Astrocyte of the cerebellum (primary cell): Measurements from ENCODE around the gene IGF1R.

Source experiments
- DNase-seq: peaks from one replicate; pipeline ENCODE4 v3.0.0-alpha.2; 2011; ENCODE audit warnings: low read depth
- H3K4me3 ChIP-seq: 2 replicates; pipeline ENCODE4 v1.5.1; 2011; ENCODE audit warnings: mild to moderate bottlenecking, low read depth, low read length, moderate library complexity
- in situ Hi-C: cut with HindIII; loops from 2 replicates; pipeline ENCODE4 v1.10.0; 2017; ENCODE audit warnings: low sequenced_read_pairs
- TF ChIP-seq, protein P1 (sequence below): IDR thresholded peaks from 2 replicates; pipeline ENCODE4 v1.5.1; 2012; ENCODE audit warnings: low read length, low read depth, moderate library complexity, mild to moderate bottlenecking; ENCODE audit errors: missing control alignments

IGF1R gene

DNA sequence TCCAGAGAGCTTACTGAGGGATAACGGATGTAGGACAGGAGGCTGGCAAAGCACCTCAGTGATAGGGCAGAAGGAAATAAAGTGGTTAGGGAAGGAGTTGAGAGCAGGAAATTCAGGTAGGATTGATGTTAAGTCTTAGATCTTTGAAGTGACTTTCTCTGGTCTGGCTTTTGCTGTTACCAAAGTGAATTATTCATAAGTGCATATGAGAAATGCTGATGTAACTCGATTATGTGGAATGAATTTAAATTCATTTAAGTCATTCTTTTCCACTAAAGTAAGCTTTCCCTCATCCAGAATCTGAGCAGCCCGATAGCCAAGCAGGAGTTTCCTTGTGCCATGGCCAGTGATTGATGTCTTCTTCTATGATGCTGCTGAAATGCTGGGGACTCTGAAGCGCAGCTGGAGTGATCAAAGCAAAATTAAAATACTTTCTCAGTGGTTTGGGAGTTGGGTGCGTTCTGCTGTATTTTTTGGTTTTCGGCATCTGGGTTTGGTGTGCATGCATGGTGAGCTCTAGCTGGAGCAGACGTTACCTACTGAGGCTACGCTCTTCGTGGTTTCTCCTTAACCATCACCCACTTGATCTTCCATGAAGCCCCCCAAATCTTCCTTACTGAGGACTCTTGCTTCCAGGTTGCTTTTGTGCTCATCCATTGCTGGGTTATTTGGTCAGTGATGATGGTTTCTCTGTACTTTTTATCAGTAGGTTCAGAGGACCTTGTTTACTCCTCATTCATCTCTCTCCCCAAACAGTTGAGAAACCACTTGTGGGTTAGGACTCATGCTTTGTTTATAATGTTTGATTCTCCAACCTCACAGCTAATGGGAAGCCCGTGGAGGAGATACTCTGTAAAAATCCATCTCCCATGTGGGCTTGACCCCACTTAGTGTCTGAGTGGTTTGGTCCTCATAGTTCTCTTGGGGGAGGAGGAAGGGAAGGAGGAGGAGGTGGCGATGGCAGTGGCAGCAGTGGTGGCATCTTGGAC is 72.5 kb downstream of the IGF1R start:
- in situ Hi-C loops = no loop called here
- DNase-seq = no peak
- H3K4me3 ChIP-seq = no peak overlapping the region
- TF ChIP-seq, protein P1, sequence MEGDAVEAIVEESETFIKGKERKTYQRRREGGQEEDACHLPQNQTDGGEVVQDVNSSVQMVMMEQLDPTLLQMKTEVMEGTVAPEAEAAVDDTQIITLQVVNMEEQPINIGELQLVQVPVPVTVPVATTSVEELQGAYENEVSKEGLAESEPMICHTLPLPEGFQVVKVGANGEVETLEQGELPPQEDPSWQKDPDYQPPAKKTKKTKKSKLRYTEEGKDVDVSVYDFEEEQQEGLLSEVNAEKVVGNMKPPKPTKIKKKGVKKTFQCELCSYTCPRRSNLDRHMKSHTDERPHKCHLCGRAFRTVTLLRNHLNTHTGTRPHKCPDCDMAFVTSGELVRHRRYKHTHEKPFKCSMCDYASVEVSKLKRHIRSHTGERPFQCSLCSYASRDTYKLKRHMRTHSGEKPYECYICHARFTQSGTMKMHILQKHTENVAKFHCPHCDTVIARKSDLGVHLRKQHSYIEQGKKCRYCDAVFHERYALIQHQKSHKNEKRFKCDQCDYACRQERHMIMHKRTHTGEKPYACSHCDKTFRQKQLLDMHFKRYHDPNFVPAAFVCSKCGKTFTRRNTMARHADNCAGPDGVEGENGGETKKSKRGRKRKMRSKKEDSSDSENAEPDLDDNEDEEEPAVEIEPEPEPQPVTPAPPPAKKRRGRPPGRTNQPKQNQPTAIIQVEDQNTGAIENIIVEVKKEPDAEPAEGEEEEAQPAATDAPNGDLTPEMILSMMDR = no peak

DNA sequence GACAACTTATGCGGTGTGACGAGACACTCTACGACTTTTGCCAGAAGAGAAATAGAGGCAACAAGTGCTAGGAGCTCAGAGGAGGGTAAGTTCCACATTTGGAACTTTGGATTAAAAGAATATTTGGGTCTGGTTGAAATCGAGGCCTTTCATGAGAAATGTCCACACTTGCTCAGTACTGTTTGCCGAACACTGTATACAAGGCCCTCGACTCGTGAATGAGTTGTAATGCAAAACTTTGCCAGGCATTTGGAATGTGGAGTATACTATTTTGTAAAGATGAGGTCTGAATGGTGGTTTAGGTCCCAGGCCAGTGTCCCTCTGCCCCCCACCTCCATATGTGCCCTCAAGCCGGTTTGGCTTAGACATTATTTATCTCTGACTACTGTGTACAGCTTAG is 73.9 kb downstream of the IGF1R start:
- no peak for DNase-seq
- TF ChIP-seq, protein P1 = no peak
- in situ Hi-C loops = no loop called here
- no peak overlapping the region for H3K4me3 ChIP-seq

DNA sequence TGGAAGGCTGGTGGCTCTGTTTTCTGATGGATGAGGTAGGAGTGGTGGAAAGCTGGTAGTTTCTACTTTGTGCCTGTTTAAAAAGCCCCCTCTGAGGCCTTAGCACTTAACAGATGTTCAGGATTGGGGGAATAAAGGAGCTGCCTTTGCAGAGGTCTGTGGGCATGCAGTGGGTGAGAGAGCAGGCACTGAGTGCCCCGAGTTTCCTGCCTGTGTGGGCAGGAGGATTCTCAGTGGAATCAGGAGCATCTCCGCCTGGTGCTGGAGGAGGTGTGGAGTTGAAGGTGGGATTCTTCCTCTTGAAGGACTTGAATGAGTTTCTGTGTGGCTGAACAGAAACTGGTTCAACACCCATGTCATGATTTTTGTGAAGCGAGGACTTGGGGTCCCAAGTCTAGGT is 74.3 kb downstream of the IGF1R start:
- no peak for DNase-seq
- TF ChIP-seq, protein P1 = no peak
- in situ Hi-C loops = no loop called here
- no peak overlapping the region for H3K4me3 ChIP-seq

DNA sequence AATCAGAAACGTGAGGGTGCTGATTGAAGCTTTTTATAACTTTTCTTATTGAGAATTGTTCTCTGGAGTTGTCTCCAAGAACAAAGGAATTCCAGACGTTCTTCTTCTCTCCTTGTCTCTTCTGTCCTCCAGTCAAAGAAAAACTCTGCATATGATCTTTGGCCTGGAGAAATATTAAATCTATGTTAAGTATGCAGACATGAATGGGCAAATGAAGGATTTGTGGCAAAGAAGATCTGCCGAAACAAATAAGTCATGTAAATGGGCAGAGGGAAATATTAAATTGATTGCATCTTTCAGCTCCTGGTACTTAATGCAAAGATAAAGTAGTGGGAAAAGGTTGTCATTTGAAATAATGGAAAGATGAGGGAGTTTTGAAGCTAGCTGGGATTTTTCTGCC is 74.9 kb downstream of the IGF1R start:
- in situ Hi-C loops = no loop called here
- TF ChIP-seq, protein P1 = no peak
- H3K4me3 ChIP-seq = no peak overlapping the region
- DNase-seq = no peak

DNA sequence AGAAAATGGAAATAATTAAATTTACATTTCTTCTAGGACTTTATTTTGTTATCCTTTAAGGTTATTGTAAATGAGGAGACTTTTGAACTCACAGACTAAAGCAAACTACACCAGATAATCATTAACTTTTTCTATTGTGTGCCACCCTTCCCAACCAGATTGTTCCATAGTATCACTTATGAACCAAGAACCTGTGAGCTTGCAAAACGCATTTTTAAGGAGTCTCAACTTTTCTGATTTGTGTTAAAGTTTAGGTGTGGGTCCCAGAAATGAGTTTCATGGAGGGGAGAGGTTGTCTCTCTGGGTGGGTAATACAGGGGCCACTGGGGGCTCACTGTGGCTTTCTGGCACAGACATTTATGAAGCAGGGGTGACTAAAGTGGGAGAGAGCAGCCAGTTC is 75.7 kb downstream of the IGF1R start:
- H3K4me3 ChIP-seq = no peak overlapping the region
- no peak for DNase-seq
- in situ Hi-C loops = no loop called here
- TF ChIP-seq, protein P1 = no peak

DNA sequence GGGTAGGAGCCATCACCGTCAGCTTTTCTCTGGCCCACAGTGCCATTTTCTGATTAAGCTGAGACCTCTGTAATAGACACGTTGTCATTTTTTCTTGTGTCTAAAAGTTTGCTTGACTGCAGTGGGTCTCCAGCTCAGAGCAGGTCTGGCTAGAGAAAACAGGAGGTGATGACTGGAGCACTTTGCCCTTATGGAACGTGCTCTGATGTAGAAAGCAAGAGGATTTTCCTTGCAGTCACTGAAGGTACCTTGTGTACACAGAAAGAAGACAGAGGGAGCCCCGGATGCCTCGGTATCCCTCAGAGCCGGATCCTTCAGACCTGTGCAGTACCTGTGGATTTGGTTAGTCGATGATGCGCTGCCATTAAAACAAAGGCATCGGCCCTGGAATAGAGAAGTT is 76.2 kb downstream of the IGF1R start:
- no peak for DNase-seq
- in situ Hi-C loops = no loop called here
- TF ChIP-seq, protein P1 = no peak
- H3K4me3 ChIP-seq = no peak overlapping the region
